HepG2 (cell line): ENCODE data around the gene GRK5. TPM values are rescaled to one million over a fixed set of nuclear protein-coding genes. Genes with fewer than 3 reads are reported as not detected.

Experiments used
- FOXA3 ChIP-seq: IDR thresholded peaks from 2 replicates; pipeline ENCODE4 v1.6.1; 2016; ENCODE audit warnings: missing genetic modification reagents, missing compliant biosample characterization
- HDAC1 ChIP-seq: sonication (generic); formaldehyde crosslinking; IDR thresholded peaks from 2 replicates; pipeline ENCODE4 v1.5.1; 2020; ENCODE audit warnings: mild to moderate bottlenecking, missing genetic modification reagents
- HNF4A ChIP-seq: sonication (generic); formaldehyde crosslinking; IDR thresholded peaks from 2 replicates; pipeline ENCODE4 v1.4.0; 2020; ENCODE audit warnings: missing genetic modification reagents
- SP4 ChIP-seq: sonication (generic); formaldehyde crosslinking; IDR thresholded peaks from 2 replicates; pipeline ENCODE4 v1.8.1; 2023; ENCODE audit warnings: mild to moderate bottlenecking, missing genetic modification reagents
- TBX2 ChIP-seq: sonication (generic); formaldehyde crosslinking; IDR thresholded peaks from 2 replicates; pipeline ENCODE4 v1.5.0; 2020; ENCODE audit warnings: missing genetic modification reagents, mild to moderate bottlenecking, borderline replicate concordance
- THAP7 ChIP-seq: sonication (generic); formaldehyde crosslinking; IDR thresholded peaks from 2 replicates; pipeline ENCODE4 v1.8.1; 2023; ENCODE audit warnings: mild to moderate bottlenecking, missing genetic modification reagents
- ZNF12 ChIP-seq: sonication (generic); formaldehyde crosslinking; IDR thresholded peaks from 2 replicates; pipeline ENCODE4 v1.5.0; 2020; ENCODE audit warnings: missing genetic modification reagents
- ZNF292 ChIP-seq: sonication (generic); formaldehyde crosslinking; IDR thresholded peaks from 2 replicates; pipeline ENCODE4 v1.8.1; 2022; ENCODE audit warnings: mild to moderate bottlenecking, low read depth, missing genetic modification reagents, borderline replicate concordance
- ZNF383 ChIP-seq: sonication (generic); formaldehyde crosslinking; IDR thresholded peaks from 2 replicates; pipeline ENCODE4 v1.4.0; 2020; ENCODE audit warnings: missing genetic modification reagents, mild to moderate bottlenecking, borderline replicate concordance
- ZNF562 ChIP-seq: sonication (generic); formaldehyde crosslinking; IDR thresholded peaks from 2 replicates; pipeline ENCODE4 v1.8.0; 2022; ENCODE audit warnings: missing genetic modification reagents, borderline replicate concordance
- ZNF709 ChIP-seq: sonication (generic); formaldehyde crosslinking; IDR thresholded peaks from 2 replicates; pipeline ENCODE4 v1.5.0; 2020; ENCODE audit warnings: mild to moderate bottlenecking, missing genetic modification reagents
- ZNF75D ChIP-seq: sonication (generic); formaldehyde crosslinking; IDR thresholded peaks from 2 replicates; pipeline ENCODE4 v1.8.1; 2023; ENCODE audit warnings: missing genetic modification reagents, mild to moderate bottlenecking, borderline replicate concordance
- ZUFSP ChIP-seq: sonication (generic); formaldehyde crosslinking; IDR thresholded peaks from 2 replicates; pipeline ENCODE4 v1.9.0; 2021; ENCODE audit warnings: missing genetic modification reagents, mild to moderate bottlenecking, borderline replicate concordance
- polyA plus RNA-seq, 8 experiments: library from polyadenylated mRNA; depleted of rRNA in 3 of 8; stranded (reverse) in 7 of 8; unstranded in 1 of 8; fragments of >200 nt; fragmentation: Illumina TruSeq in 4 of 8; extraction: Trizol in 4 of 8; gene quantifications; 2 replicates each; pipeline versions ENCODE4 v1.2.1 to v1.2.3, GENCODE V29; 2011 to 2016; ENCODE audit warnings: low read depth in 4 of 8, missing spikeins in 1 of 8, mixed read lengths in 1 of 8; ENCODE audit not compliant: insufficient read depth in 1 of 8
- total RNA-seq, 5 experiments: library from RNA; depleted of rRNA; stranded (reverse); fragments of >200 nt; fragmentation: Illumina TruSeq; extraction: Trizol; gene quantifications; 2 replicates each; pipeline ENCODE4 v1.2.3, GENCODE V29; 2016; ENCODE audit warnings: low read depth in 1 of 5
- TF ChIP-seq, protein P1 (sequence below): sonication (generic); formaldehyde crosslinking; IDR thresholded peaks from 2 replicates; pipeline ENCODE4 v1.4.0; 2020; ENCODE audit warnings: mild to moderate bottlenecking, missing genetic modification reagents
- TF ChIP-seq, protein P2 (sequence below): sonication (generic); formaldehyde crosslinking; IDR thresholded peaks from 2 replicates; pipeline ENCODE4 v1.4.0; 2020; ENCODE audit warnings: missing genetic modification reagents, borderline replicate concordance
- TF ChIP-seq, protein P3 (sequence below): sonication (generic); formaldehyde crosslinking; IDR thresholded peaks from 2 replicates; pipeline ENCODE4 v1.4.0; 2020; ENCODE audit warnings: missing genetic modification reagents

The GRK5 gene
- total and polyA plus RNA-seq, 2 of the 13 experiments (the other 11 are each of a cell fraction or from before 2014, with no cell fraction given) = 10.4 to 12.6 TPM

GRCh38 chr10:119340893-119341458 is 133.6 kb downstream of the GRK5 start (continued):
- TF ChIP-seq ZNF562 (CRISPR knock-in tag) (no peak), ZNF383 (no peak), THAP7 (CRISPR knock-in tag) (0 out of 2 replicates have a peak, but pooled peaks have one; percentile 66), ZNF12 (CRISPR knock-in tag) (0 out of 2 replicates have a peak, but pooled peaks have one; percentile 16), ZNF75D (no peak), HNF4A (peak; percentile 74), SP4 (no peak), FOXA3 (CRISPR knock-in tag) (peak; percentile 24; the same call in 1 of the 2 replicates), ZNF292 (CRISPR knock-in tag) (peak; percentile 84), HDAC1 (CRISPR knock-in tag) (no peak), ZUFSP (CRISPR knock-in tag) (no peak), TBX2 (peak; percentile 60; the same call in 1 of the 2 replicates), ZNF709 (CRISPR knock-in tag) (0 out of 2 replicates have a peak, but pooled peaks have one; percentile 33)
- TF ChIP-seq, protein P1, sequence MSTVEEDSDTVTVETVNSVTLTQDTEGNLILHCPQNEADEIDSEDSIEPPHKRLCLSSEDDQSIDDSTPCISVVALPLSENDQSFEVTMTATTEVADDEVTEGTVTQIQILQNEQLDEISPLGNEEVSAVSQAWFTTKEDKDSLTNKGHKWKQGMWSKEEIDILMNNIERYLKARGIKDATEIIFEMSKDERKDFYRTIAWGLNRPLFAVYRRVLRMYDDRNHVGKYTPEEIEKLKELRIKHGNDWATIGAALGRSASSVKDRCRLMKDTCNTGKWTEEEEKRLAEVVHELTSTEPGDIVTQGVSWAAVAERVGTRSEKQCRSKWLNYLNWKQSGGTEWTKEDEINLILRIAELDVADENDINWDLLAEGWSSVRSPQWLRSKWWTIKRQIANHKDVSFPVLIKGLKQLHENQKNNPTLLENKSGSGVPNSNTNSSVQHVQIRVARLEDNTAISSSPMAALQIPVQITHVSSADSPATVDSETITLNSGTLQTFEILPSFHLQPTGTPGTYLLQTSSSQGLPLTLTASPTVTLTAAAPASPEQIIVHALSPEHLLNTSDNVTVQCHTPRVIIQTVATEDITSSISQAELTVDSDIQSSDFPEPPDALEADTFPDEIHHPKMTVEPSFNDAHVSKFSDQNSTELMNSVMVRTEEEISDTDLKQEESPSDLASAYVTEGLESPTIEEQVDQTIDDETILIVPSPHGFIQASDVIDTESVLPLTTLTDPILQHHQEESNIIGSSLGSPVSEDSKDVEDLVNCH = no peak
- TF ChIP-seq, protein P2, sequence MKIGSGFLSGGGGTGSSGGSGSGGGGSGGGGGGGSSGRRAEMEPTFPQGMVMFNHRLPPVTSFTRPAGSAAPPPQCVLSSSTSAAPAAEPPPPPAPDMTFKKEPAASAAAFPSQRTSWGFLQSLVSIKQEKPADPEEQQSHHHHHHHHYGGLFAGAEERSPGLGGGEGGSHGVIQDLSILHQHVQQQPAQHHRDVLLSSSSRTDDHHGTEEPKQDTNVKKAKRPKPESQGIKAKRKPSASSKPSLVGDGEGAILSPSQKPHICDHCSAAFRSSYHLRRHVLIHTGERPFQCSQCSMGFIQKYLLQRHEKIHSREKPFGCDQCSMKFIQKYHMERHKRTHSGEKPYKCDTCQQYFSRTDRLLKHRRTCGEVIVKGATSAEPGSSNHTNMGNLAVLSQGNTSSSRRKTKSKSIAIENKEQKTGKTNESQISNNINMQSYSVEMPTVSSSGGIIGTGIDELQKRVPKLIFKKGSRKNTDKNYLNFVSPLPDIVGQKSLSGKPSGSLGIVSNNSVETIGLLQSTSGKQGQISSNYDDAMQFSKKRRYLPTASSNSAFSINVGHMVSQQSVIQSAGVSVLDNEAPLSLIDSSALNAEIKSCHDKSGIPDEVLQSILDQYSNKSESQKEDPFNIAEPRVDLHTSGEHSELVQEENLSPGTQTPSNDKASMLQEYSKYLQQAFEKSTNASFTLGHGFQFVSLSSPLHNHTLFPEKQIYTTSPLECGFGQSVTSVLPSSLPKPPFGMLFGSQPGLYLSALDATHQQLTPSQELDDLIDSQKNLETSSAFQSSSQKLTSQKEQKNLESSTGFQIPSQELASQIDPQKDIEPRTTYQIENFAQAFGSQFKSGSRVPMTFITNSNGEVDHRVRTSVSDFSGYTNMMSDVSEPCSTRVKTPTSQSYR = no peak
- TF ChIP-seq, protein P3, sequence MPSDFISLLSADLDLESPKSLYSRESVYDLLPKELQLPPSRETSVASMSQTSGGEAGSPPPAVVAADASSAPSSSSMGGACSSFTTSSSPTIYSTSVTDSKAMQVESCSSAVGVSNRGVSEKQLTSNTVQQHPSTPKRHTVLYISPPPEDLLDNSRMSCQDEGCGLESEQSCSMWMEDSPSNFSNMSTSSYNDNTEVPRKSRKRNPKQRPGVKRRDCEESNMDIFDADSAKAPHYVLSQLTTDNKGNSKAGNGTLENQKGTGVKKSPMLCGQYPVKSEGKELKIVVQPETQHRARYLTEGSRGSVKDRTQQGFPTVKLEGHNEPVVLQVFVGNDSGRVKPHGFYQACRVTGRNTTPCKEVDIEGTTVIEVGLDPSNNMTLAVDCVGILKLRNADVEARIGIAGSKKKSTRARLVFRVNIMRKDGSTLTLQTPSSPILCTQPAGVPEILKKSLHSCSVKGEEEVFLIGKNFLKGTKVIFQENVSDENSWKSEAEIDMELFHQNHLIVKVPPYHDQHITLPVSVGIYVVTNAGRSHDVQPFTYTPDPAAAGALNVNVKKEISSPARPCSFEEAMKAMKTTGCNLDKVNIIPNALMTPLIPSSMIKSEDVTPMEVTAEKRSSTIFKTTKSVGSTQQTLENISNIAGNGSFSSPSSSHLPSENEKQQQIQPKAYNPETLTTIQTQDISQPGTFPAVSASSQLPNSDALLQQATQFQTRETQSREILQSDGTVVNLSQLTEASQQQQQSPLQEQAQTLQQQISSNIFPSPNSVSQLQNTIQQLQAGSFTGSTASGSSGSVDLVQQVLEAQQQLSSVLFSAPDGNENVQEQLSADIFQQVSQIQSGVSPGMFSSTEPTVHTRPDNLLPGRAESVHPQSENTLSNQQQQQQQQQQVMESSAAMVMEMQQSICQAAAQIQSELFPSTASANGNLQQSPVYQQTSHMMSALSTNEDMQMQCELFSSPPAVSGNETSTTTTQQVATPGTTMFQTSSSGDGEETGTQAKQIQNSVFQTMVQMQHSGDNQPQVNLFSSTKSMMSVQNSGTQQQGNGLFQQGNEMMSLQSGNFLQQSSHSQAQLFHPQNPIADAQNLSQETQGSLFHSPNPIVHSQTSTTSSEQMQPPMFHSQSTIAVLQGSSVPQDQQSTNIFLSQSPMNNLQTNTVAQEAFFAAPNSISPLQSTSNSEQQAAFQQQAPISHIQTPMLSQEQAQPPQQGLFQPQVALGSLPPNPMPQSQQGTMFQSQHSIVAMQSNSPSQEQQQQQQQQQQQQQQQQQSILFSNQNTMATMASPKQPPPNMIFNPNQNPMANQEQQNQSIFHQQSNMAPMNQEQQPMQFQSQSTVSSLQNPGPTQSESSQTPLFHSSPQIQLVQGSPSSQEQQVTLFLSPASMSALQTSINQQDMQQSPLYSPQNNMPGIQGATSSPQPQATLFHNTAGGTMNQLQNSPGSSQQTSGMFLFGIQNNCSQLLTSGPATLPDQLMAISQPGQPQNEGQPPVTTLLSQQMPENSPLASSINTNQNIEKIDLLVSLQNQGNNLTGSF (CRISPR knock-in tag) = no peak
